Thoracic aorta (tissue), 2 donors: ENCODE measurements around the gene GARIN5A. TPM values are rescaled to one million over a fixed set of nuclear protein-coding genes. Genes with fewer than 3 reads are reported as not detected.

Experiments
- ATAC-seq: fragments of 150-250 bp; one replicate; pipeline ENCODE4 v1.8.0; 2017; ENCODE audit warnings: low read depth; ENCODE audit not compliant: insufficient number of reproducible peaks, low FRiP score
- DNase-seq: peaks from one replicate; pipeline ENCODE4 v3.0.0-alpha.2; 2020; ENCODE audit warnings: low spot score
- H3K27ac ChIP-seq, 2 donors: fragments of 200-600 bp; sonication (generic); 1 replicate in 1 of 2; 2 replicates in 1 of 2; pipeline ENCODE4 v1.5.1; 2016; ENCODE audit warnings: mild to moderate bottlenecking in 2 of 2, moderate library complexity in 2 of 2
- H3K27me3 ChIP-seq: fragments of 200-600 bp; sonication (generic); replicated peaks from 2 replicates; pipeline ENCODE4 v1.6.0; 2016; ENCODE audit warnings: mild to moderate bottlenecking; ENCODE audit not compliant: insufficient read depth
- H3K36me3 ChIP-seq: fragments of 200-600 bp; sonication (generic); one replicate; pipeline ENCODE4 v1.5.1; 2016
- H3K4me1 ChIP-seq, 2 donors: fragments of 200-600 bp; sonication (generic); 1 replicate in 1 of 2; 2 replicates in 1 of 2; pipeline versions ENCODE4 v1.5.1 to v1.6.0; 2016; ENCODE audit warnings: low read depth in 2 of 2, mild to moderate bottlenecking in 1 of 2; ENCODE audit not compliant: control insufficient read depth in 1 of 2
- H3K4me3 ChIP-seq: fragments of 200-600 bp; sonication (generic); 2 replicates; pipeline ENCODE4 v1.5.1; 2016; ENCODE audit warnings: mild to moderate bottlenecking
- H3K9me3 ChIP-seq: fragments of 200-600 bp; sonication (generic); 2 replicates; pipeline ENCODE4 v1.5.1; 2016
- total RNA-seq, 2 donors: library from RNA; depleted of rRNA; stranded (reverse); fragments of >200 nt; gene quantifications; one replicate each; pipeline versions ENCODE4 v1.1.0 to v1.2.3, GENCODE V29; 2016
- TF ChIP-seq, protein P1 (sequence below): fragments of 200-600 bp; sonication (generic); IDR thresholded peaks from one replicate; pipeline ENCODE4 v1.5.1; 2019; ENCODE audit warnings: antibody characterized with exemption

Gene GARIN5A
- total RNA-seq, 2 donors from 2014 or later: 0.56 TPM; not detected in 1

- Histone ChIP-seq H3K36me3 (no peaks in the 10 kb centered on the region), H3K4me1 (no peaks in the 10 kb centered on the region), H3K9me3 (no peaks in the 10 kb centered on the region), H3K4me3 (no peak overlapping the region), H3K27me3 (no peaks in the 10 kb centered on the region), H3K27ac (no peak overlapping the region)
- DNase-seq (no peak), ATAC-seq (no peak)
- TF ChIP-seq, protein P1, sequence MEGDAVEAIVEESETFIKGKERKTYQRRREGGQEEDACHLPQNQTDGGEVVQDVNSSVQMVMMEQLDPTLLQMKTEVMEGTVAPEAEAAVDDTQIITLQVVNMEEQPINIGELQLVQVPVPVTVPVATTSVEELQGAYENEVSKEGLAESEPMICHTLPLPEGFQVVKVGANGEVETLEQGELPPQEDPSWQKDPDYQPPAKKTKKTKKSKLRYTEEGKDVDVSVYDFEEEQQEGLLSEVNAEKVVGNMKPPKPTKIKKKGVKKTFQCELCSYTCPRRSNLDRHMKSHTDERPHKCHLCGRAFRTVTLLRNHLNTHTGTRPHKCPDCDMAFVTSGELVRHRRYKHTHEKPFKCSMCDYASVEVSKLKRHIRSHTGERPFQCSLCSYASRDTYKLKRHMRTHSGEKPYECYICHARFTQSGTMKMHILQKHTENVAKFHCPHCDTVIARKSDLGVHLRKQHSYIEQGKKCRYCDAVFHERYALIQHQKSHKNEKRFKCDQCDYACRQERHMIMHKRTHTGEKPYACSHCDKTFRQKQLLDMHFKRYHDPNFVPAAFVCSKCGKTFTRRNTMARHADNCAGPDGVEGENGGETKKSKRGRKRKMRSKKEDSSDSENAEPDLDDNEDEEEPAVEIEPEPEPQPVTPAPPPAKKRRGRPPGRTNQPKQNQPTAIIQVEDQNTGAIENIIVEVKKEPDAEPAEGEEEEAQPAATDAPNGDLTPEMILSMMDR: no peak
Measured at GRCh38 chr19:50451223-50451534, 25.5 kb downstream of the GARIN5A start.

- no peak overlapping the region for H3K27ac ChIP-seq
- H3K4me1 ChIP-seq: no peaks in the 10 kb centered on the region
- no peaks in the 10 kb centered on the region for H3K9me3 ChIP-seq
- no peaks in the 10 kb centered on the region for H3K27me3 ChIP-seq
- H3K36me3 ChIP-seq: no peaks in the 10 kb centered on the region
- ATAC-seq (no peak), DNase-seq (no peak)
- TF ChIP-seq, protein P1: no peak
- H3K4me3 ChIP-seq: no peak overlapping the region
Measured at GRCh38 chr19:50450369-50451222, 26.1 kb downstream of the GARIN5A start.

DNA sequence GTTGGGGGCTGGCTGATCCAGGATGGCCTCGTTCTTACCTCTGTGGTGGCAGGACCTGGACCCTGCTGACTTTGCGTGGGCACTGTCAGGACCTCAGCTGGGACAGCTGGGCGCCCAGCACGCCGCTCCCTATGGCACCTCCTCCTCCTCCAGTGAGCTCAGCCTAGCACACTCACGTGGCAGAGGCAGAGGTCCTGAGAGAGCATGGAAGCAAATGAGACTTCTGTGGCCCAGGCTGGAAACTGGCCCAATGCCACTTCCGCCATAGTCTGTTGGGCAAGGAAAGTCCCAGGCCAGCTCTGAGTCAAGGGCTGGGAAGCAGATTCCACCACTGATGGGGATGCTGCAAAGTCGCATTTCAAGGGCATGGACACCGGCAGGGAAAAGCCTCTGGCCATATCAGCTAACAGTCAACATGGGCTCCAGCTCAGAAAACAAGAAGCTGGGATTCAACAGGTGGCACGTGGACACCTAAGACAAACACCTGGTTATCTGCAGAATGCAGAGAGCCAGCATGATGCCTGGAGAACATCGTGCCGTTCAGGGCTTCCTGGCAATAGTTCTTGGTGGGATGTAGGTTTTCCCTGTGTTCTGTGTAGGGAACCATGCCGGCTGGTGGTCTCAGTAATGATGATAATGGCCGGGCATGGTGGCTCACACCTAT, 27.3 kb downstream of the GARIN5A start:
- H3K4me1 ChIP-seq: no peaks in the 10 kb centered on the region
- TF ChIP-seq, protein P1: no peak
- ATAC-seq: no peak
- no peak overlapping the region for H3K4me3 ChIP-seq
- H3K27me3 ChIP-seq: no peaks in the 10 kb centered on the region
- DNase-seq: no peak
- H3K36me3 ChIP-seq: no peaks in the 10 kb centered on the region
- no peaks in the 10 kb centered on the region for H3K9me3 ChIP-seq
- no peak overlapping the region for H3K27ac ChIP-seq

- H3K4me3 ChIP-seq: no peak overlapping the region
- H3K27me3 ChIP-seq: no peaks in the 10 kb centered on the region
- TF ChIP-seq, protein P1: no peak
- H3K9me3 ChIP-seq: no peaks in the 10 kb centered on the region
- no peaks in the 10 kb centered on the region for H3K4me1 ChIP-seq
- ATAC-seq (no peak), DNase-seq (no peak)
- H3K36me3 ChIP-seq: no peaks in the 10 kb centered on the region
- H3K27ac ChIP-seq: no peak overlapping the region
Measured at GRCh38 chr19:50447750-50448149, 28.9 kb downstream of the GARIN5A start.

- ATAC-seq (no peak), DNase-seq (no peak)
- Histone ChIP-seq H3K4me1 (no peaks in the 10 kb centered on the region), H3K36me3 (no peaks in the 10 kb centered on the region), H3K27me3 (no peaks in the 10 kb centered on the region), H3K27ac (no peak overlapping the region), H3K4me3 (no peak overlapping the region), H3K9me3 (no peaks in the 10 kb centered on the region)
- TF ChIP-seq, protein P1: no peak
Measured at GRCh38 chr19:50447053-50447452, 29.6 kb downstream of the GARIN5A start.
